ENCODE results near the gene KRTAP10-4. TPM values are rescaled to one million over a fixed set of nuclear protein-coding genes. Genes with fewer than 3 reads are reported as not detected.

The KRTAP10-4 gene
- total and polyA plus RNA-seq, 2 of the 4 experiments (the other 2 are of a cell fraction): not detected

- no TSS peak for BruUV-seq (replicated peaks)
- H2BK120ac ChIP-seq (ENCODE audit: low read depth, low read length): no peak overlapping the region
- H4K8ac ChIP-seq (ENCODE audit: low read depth in 2 of 2, low read length in 2 of 2): no peak overlapping the region
- POLR2A ChIA-PET (ENCODE audit: unreplicated experiment): no interaction called here
- no peak overlapping the region for H3K9ac ChIP-seq (ENCODE audit: low read depth, low read length)
- no peak overlapping the region for H2AK9ac ChIP-seq (replicated peaks; ENCODE audit: low read depth, low read length, poor library complexity)
- peaks cover 2% of the 10 kb centered on the region for H3K9me3 ChIP-seq (ENCODE audit: control insufficient read depth, insufficient read depth, low read length)
- no peak overlapping the region for H2BK15ac ChIP-seq (ENCODE audit: low read depth, low read length)
- no peak overlapping the region for H2BK20ac ChIP-seq (ENCODE audit: low read depth, low read length)
- peaks cover 3% of the 10 kb centered on the region for H3K27me3 ChIP-seq (ENCODE audit: control insufficient read depth, insufficient read depth, low read length)
- no CpG with 5 or more reads among the region's 1 CpG for WGBS, 2 experiments (ENCODE audit: extremely low coverage in 2 of 2, insufficient read length in 1 of 2)
- TF ChIP-seq, protein P1, sequence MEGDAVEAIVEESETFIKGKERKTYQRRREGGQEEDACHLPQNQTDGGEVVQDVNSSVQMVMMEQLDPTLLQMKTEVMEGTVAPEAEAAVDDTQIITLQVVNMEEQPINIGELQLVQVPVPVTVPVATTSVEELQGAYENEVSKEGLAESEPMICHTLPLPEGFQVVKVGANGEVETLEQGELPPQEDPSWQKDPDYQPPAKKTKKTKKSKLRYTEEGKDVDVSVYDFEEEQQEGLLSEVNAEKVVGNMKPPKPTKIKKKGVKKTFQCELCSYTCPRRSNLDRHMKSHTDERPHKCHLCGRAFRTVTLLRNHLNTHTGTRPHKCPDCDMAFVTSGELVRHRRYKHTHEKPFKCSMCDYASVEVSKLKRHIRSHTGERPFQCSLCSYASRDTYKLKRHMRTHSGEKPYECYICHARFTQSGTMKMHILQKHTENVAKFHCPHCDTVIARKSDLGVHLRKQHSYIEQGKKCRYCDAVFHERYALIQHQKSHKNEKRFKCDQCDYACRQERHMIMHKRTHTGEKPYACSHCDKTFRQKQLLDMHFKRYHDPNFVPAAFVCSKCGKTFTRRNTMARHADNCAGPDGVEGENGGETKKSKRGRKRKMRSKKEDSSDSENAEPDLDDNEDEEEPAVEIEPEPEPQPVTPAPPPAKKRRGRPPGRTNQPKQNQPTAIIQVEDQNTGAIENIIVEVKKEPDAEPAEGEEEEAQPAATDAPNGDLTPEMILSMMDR (conservative IDR thresholded peaks at IDR 0.05; ENCODE audit: low read depth, low read length): no peak
- TF ChIP-seq BHLHE40 (IDR thresholded peaks at IDR 0.05; ENCODE audit: low read depth, low read length) (no peak), MAZ (IDR thresholded peaks at IDR 0.05; ENCODE audit: borderline replicate concordance, low read depth, low read length) (no peak), MAFK (IDR thresholded peaks at IDR 0.05; ENCODE audit: low read depth, low read length) (no peak), RFX5 (IDR thresholded peaks at IDR 0.05; ENCODE audit: low read depth, low read length) (no peak), CEBPB (IDR thresholded peaks at IDR 0.05; ENCODE audit: low read depth, low read length) (no peak), MXI1 (IDR thresholded peaks at IDR 0.05; ENCODE audit: borderline replicate concordance, low read depth, low read length) (no peak), NFE2L2 (IDR thresholded peaks at IDR 0.05; ENCODE audit: low read depth, low read length) (no peak), RCOR1 (IDR thresholded peaks at IDR 0.05; ENCODE audit: insufficient replicate concordance, low read length) (no peak)
- TF ChIP-seq, protein P2, sequence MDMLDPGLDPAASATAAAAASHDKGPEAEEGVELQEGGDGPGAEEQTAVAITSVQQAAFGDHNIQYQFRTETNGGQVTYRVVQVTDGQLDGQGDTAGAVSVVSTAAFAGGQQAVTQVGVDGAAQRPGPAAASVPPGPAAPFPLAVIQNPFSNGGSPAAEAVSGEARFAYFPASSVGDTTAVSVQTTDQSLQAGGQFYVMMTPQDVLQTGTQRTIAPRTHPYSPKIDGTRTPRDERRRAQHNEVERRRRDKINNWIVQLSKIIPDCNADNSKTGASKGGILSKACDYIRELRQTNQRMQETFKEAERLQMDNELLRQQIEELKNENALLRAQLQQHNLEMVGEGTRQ (IDR thresholded peaks at IDR 0.05; ENCODE audit: low read depth, low read length): no peak
- in situ Hi-C loops (cut with MboI; ENCODE audit: low sequenced_read_pairs): no loop called here
- no peak overlapping the region for H3K4me3 ChIP-seq (ENCODE audit: insufficient read depth, low read depth, low read length)
- H3K18ac ChIP-seq (ENCODE audit: low read depth, low read length): no peak overlapping the region
- H3K4me1 ChIP-seq (ENCODE audit: control insufficient read depth, insufficient read depth, low read length): no peaks in the 10 kb centered on the region
- intact Hi-C loops (cut with micrococcal nuclease): no loop called here
- H4K20me1 ChIP-seq (ENCODE audit: insufficient read depth, low read length): no peaks in the 10 kb centered on the region
- no peak overlapping the region for H3K56ac ChIP-seq (ENCODE audit: extremely low read depth, insufficient read depth, low read length)
- CTCF ChIA-PET: no interaction called here
- H3K4me2 ChIP-seq (ENCODE audit: low read depth, low read length): no peak overlapping the region
- no peaks in the 10 kb centered on the region for H3K9me1 ChIP-seq (ENCODE audit: insufficient read depth, low read length)
- no peak for ATAC-seq (ENCODE audit: low read depth)
- no peak overlapping the region for H3K23ac ChIP-seq (ENCODE audit: low read depth, low read length)
- no peak overlapping the region for H3K27ac ChIP-seq (ENCODE audit: insufficient read depth, low read length)
- H3K79me1 ChIP-seq (ENCODE audit: low read depth in 1 of 2, low read length in 2 of 2): no peaks in the 10 kb centered on the region
- H2AK5ac ChIP-seq (ENCODE audit: low read depth, low read length): no peak overlapping the region
- H3K4ac ChIP-seq (ENCODE audit: low read depth, low read length): no peak overlapping the region
- no peak for DNase-seq
- dilution Hi-C loops (cut with HindIII; ENCODE audit: low sequenced_read_pairs, unreplicated experiment): no loop called here
- H2AFZ ChIP-seq (replicated peaks; ENCODE audit: low read length, poor library complexity): no peak overlapping the region
- H4K5ac ChIP-seq (ENCODE audit: low read depth, low read length): no peak overlapping the region
- H2BK5ac ChIP-seq (ENCODE audit: low read depth, low read length, poor library complexity, severe bottlenecking): no peak overlapping the region
- H3K14ac ChIP-seq (replicated peaks; ENCODE audit: low read depth, low read length): no peak overlapping the region
- H3K36me3 ChIP-seq (ENCODE audit: control insufficient read depth, insufficient read depth, low read length): no peaks in the 10 kb centered on the region
- no peak overlapping the region for H4K91ac ChIP-seq (ENCODE audit: insufficient read depth, low read depth, low read length)
Observed at GRCh38 chr21:44542716-44543115, 30.8 kb upstream of the KRTAP10-4 start.

All from IMR-90 (cell line).